Astrocyte (in vitro differentiated cells and primary cell): ENCODE data around the gene ADARB2. TPM values are rescaled to one million over a fixed set of nuclear protein-coding genes. Genes with fewer than 3 reads are reported as not detected.

Experiments used
- DNase-seq: peaks from one replicate; pipeline ENCODE4 v3.0.0-alpha.2; 2010; ENCODE audit warnings: low read depth
- FAIRE-seq: peaks from 2 replicates; lab custom pipeline; 2011; peaks lifted over from hg19 to GRCh38; lab: Jason Lieb, UNC
- H2AFZ ChIP-seq: 2 replicates; pipeline ENCODE4 v1.6.0; 2012; ENCODE audit warnings: low read depth, low read length, inconsistent platforms
- H3K27ac ChIP-seq: 2 replicates; pipeline ENCODE4 v1.5.1; 2011; ENCODE audit warnings: low read depth, low read length, inconsistent platforms
- H3K27me3 ChIP-seq: 2 replicates; pipeline ENCODE4 v1.6.0; 2011; ENCODE audit warnings: low read length, inconsistent platforms; ENCODE audit not compliant: insufficient read depth
- H3K36me3 ChIP-seq: 2 replicates; pipeline ENCODE4 v1.5.1; 2011; ENCODE audit warnings: low read length, inconsistent platforms; ENCODE audit not compliant: insufficient read depth
- H3K4me1 ChIP-seq: 2 replicates; pipeline ENCODE4 v1.5.1; 2011; ENCODE audit warnings: low read length, inconsistent platforms; ENCODE audit not compliant: insufficient read depth
- H3K4me2 ChIP-seq: 2 replicates; pipeline ENCODE4 v1.6.0; 2012; ENCODE audit warnings: low read length, inconsistent platforms
- H3K4me3 ChIP-seq: 2 replicates; pipeline ENCODE4 v1.5.1; 2011; ENCODE audit warnings: low read depth, mild to moderate bottlenecking, low read length, inconsistent platforms; ENCODE audit not compliant: insufficient read depth
- H3K79me2 ChIP-seq: 2 replicates; pipeline ENCODE4 v1.6.0; 2012; ENCODE audit warnings: mild to moderate bottlenecking, low read length, inconsistent platforms; ENCODE audit not compliant: insufficient read depth
- H3K9ac ChIP-seq: 2 replicates; pipeline ENCODE4 v1.6.0; 2012; ENCODE audit warnings: mild to moderate bottlenecking, low read length, inconsistent platforms
- H3K9me3 ChIP-seq: 2 replicates; pipeline ENCODE4 v1.5.1; 2012; ENCODE audit warnings: low read depth, mild to moderate bottlenecking, low read length, inconsistent platforms; ENCODE audit not compliant: insufficient read depth
- H4K20me1 ChIP-seq: 2 replicates; pipeline ENCODE4 v1.6.0; 2012; ENCODE audit warnings: low read length, inconsistent platforms; ENCODE audit not compliant: insufficient read depth
- H3K27ac Mint-ChIP-seq: one replicate; pipeline ENCODE4 v1.8.0; 2021; ENCODE audit warnings: mild to moderate bottlenecking, mixed read lengths; ENCODE audit not compliant: unreplicated experiment
- H3K27me3 Mint-ChIP-seq: one replicate; pipeline ENCODE4 v1.8.0; 2021; ENCODE audit warnings: low read depth, mixed read lengths; ENCODE audit not compliant: unreplicated experiment
- H3K36me3 Mint-ChIP-seq: one replicate; pipeline ENCODE4 v1.8.0; 2021; ENCODE audit warnings: low read depth, mixed read lengths; ENCODE audit not compliant: unreplicated experiment
- H3K4me1 Mint-ChIP-seq: one replicate; pipeline ENCODE4 v1.8.0; 2021; ENCODE audit warnings: low read depth, mixed read lengths; ENCODE audit not compliant: unreplicated experiment
- H3K4me3 Mint-ChIP-seq: one replicate; pipeline ENCODE4 v1.8.0; 2021; ENCODE audit warnings: mild to moderate bottlenecking, moderate library complexity, mixed read lengths; ENCODE audit not compliant: unreplicated experiment
- H3K9me3 Mint-ChIP-seq: one replicate; pipeline ENCODE4 v1.8.0; 2021; ENCODE audit warnings: mild to moderate bottlenecking, mixed read lengths; ENCODE audit not compliant: unreplicated experiment
- CTCF ChIP-seq: IDR thresholded peaks from 2 replicates; pipeline ENCODE4 v1.5.1; 2011; ENCODE audit warnings: low read depth, mild to moderate bottlenecking, inconsistent platforms, low read length, moderate library complexity; ENCODE audit not compliant: insufficient read depth
- EZH2 ChIP-seq: IDR thresholded peaks from 2 replicates; pipeline ENCODE4 v1.6.1; 2012; ENCODE audit warnings: mild to moderate bottlenecking, low read length, inconsistent platforms; ENCODE audit not compliant: insufficient read depth
- total RNA-seq: library from RNA; stranded (reverse); gene quantifications from 2 replicates; pipeline ENCODE4 v1.2.1, GENCODE V29; 2021

The ADARB2 gene
- total RNA-seq, 1 donor from 2014 or later, result 0.18 TPM

GRCh38 chr10:1401071-1401965 lies 336.0 kb downstream of the ADARB2 start:
- H3K9me3 Mint-ChIP-seq, result peaks cover 7% of the 10 kb centered on the region
- no peaks in the 10 kb centered on the region for H3K36me3 ChIP-seq
- H3K4me1 Mint-ChIP-seq, result peaks cover 7% of the 10 kb centered on the region
- TF ChIP-seq EZH2 (no peak), CTCF (no peak)
- H3K27me3 Mint-ChIP-seq, result peaks cover 35% of the 10 kb centered on the region
- H4K20me1 ChIP-seq, result no peaks in the 10 kb centered on the region
- no peaks in the 10 kb centered on the region for H3K4me1 ChIP-seq
- H3K79me2 ChIP-seq, result no peaks in the 10 kb centered on the region
- H3K27me3 ChIP-seq, result no peaks in the 10 kb centered on the region
- H3K9me3 ChIP-seq, result peaks cover 6% of the 10 kb centered on the region
- DNase-seq (no peak), FAIRE-seq (no peak)
- no peak overlapping the region for H3K27ac ChIP-seq
- no peak overlapping the region for H3K9ac ChIP-seq
- no peak overlapping the region for H3K4me3 Mint-ChIP-seq
- H3K36me3 Mint-ChIP-seq, result no peaks in the 10 kb centered on the region
- no peak overlapping the region for H3K4me2 ChIP-seq
- no peak overlapping the region for H3K4me3 ChIP-seq
- no peak overlapping the region for H3K27ac Mint-ChIP-seq
- H2AFZ ChIP-seq, result no peak overlapping the region

- H3K9ac ChIP-seq, result no peak overlapping the region
- no peak overlapping the region for H3K4me3 ChIP-seq
- H2AFZ ChIP-seq, result no peak overlapping the region
- H4K20me1 ChIP-seq, result no peaks in the 10 kb centered on the region
- TF ChIP-seq EZH2, result no peak
- TF ChIP-seq CTCF, result no peak
- H3K9me3 Mint-ChIP-seq, result peaks cover 5% of the 10 kb centered on the region
- H3K9me3 ChIP-seq, result peaks cover 6% of the 10 kb centered on the region
- no peaks in the 10 kb centered on the region for H3K79me2 ChIP-seq
- no peak overlapping the region for H3K27ac ChIP-seq
- H3K4me1 Mint-ChIP-seq, result peaks cover 7% of the 10 kb centered on the region
- H3K4me2 ChIP-seq, result no peak overlapping the region
- H3K36me3 ChIP-seq, result no peaks in the 10 kb centered on the region
- peaks cover 33% of the 10 kb centered on the region for H3K27me3 Mint-ChIP-seq
- H3K4me3 Mint-ChIP-seq, result no peak overlapping the region
- DNase-seq (no peak), FAIRE-seq (no peak)
- H3K27me3 ChIP-seq, result no peaks in the 10 kb centered on the region
- no peaks in the 10 kb centered on the region for H3K36me3 Mint-ChIP-seq
- no peaks in the 10 kb centered on the region for H3K4me1 ChIP-seq
- no peak overlapping the region for H3K27ac Mint-ChIP-seq
Measured at GRCh38 chr10:1400101-1401070, 336.9 kb downstream of the ADARB2 start.
